Measurements from ENCODE around the gene SMPDL3A. TPM values are rescaled to one million over a fixed set of nuclear protein-coding genes. Genes with fewer than 3 reads are reported as not detected.
"Not testable (repeated sequence)": the region's sequence is repeated elsewhere in the genome, so short reads cannot be mapped to it uniquely, and the experiment has no call there.

Gene SMPDL3A
- total RNA-seq, 4 donors from 2014 or later: 82.5 to 111 (median 91.8) TPM

DNA sequence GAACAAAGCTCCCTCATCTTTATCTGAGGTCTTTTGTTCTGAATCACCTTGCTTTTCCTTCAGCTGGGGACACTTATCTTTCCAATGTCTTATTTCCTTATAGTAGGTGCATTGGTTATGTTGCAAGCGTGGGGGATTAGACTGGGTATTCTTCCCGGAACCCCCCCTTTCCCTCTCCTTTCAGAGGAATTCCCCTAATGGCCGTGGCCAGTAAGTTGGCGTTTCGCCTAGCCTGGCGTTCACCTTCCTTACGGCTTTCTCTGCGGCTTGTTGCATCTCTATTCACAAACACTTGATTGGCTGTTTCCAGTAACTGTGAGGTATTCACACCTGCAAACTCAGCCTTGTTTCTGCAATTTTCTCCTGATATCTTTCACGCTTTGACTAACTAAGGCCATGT lies 42.4 kb upstream of the SMPDL3A start:
- no peaks in the 10 kb centered on the region for H3K27me3 ChIP-seq
- no peaks in the 10 kb centered on the region for H3K36me3 ChIP-seq
- no peaks in the 10 kb centered on the region for H3K4me1 ChIP-seq
- H3K9me3 ChIP-seq: no peaks in the 10 kb centered on the region
- 93% methylated on average over 9 of the region's 9 CpGs for WGBS
- no peak for TF ChIP-seq POLR2A (IDR thresholded peaks at IDR 0.05)
- no peak for TF ChIP-seq EP300 (IDR thresholded peaks at IDR 0.05)
- TF ChIP-seq, protein P1, sequence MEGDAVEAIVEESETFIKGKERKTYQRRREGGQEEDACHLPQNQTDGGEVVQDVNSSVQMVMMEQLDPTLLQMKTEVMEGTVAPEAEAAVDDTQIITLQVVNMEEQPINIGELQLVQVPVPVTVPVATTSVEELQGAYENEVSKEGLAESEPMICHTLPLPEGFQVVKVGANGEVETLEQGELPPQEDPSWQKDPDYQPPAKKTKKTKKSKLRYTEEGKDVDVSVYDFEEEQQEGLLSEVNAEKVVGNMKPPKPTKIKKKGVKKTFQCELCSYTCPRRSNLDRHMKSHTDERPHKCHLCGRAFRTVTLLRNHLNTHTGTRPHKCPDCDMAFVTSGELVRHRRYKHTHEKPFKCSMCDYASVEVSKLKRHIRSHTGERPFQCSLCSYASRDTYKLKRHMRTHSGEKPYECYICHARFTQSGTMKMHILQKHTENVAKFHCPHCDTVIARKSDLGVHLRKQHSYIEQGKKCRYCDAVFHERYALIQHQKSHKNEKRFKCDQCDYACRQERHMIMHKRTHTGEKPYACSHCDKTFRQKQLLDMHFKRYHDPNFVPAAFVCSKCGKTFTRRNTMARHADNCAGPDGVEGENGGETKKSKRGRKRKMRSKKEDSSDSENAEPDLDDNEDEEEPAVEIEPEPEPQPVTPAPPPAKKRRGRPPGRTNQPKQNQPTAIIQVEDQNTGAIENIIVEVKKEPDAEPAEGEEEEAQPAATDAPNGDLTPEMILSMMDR (IDR thresholded peaks at IDR 0.05): no peak
- TF ChIP-seq POLR2AphosphoS5 (IDR thresholded peaks at IDR 0.05): no peak
- H3K4me3 ChIP-seq: no peak overlapping the region
- no peak for DNase-seq (ENCODE audit: low spot score in 2 of 2)
- H3K27ac ChIP-seq: no peak overlapping the region

GRCh38 chr6:122747573-122747972 lies 41.5 kb upstream of the SMPDL3A start:
- H3K4me1 ChIP-seq: no peaks in the 10 kb centered on the region
- 87% methylated on average over 10 of the region's 10 CpGs for WGBS
- no peak for TF ChIP-seq POLR2AphosphoS5 (IDR thresholded peaks at IDR 0.05)
- TF ChIP-seq POLR2A (IDR thresholded peaks at IDR 0.05): no peak
- TF ChIP-seq EP300 (IDR thresholded peaks at IDR 0.05): no peak
- TF ChIP-seq, protein P1 (IDR thresholded peaks at IDR 0.05): no peak
- no peaks in the 10 kb centered on the region for H3K36me3 ChIP-seq
- H3K27ac ChIP-seq: no peak overlapping the region
- no peak for DNase-seq (ENCODE audit: low spot score in 2 of 2)
- H3K9me3 ChIP-seq: no peaks in the 10 kb centered on the region
- H3K4me3 ChIP-seq: no peak overlapping the region
- H3K27me3 ChIP-seq: no peaks in the 10 kb centered on the region

- H3K4me1 ChIP-seq; H3K36me3 ChIP-seq; H3K4me3 ChIP-seq; H3K27me3 ChIP-seq; H3K9me3 ChIP-seq; H3K27ac ChIP-seq; DNase-seq (ENCODE audit: low spot score in 2 of 2): not testable (repeated sequence)
- 40% methylated on average over 5 of the region's 5 CpGs for WGBS
These were observed 40.1 kb upstream of the SMPDL3A start for GRCh38 chr6:122748945-122749344.

GRCh38 chr6:122749451-122750050 lies 39.5 kb upstream of the SMPDL3A start:
- no peaks in the 10 kb centered on the region for H3K36me3 ChIP-seq
- no peak overlapping the region for H3K4me3 ChIP-seq
- no peaks in the 10 kb centered on the region for H3K4me1 ChIP-seq
- H3K27me3 ChIP-seq: no peaks in the 10 kb centered on the region
- no peak overlapping the region for H3K27ac ChIP-seq
- TF ChIP-seq, protein P1 (IDR thresholded peaks at IDR 0.05): no peak
- TF ChIP-seq POLR2A (IDR thresholded peaks at IDR 0.05) (no peak), EP300 (IDR thresholded peaks at IDR 0.05) (no peak), POLR2AphosphoS5 (IDR thresholded peaks at IDR 0.05) (no peak)
- no peaks in the 10 kb centered on the region for H3K9me3 ChIP-seq
- DNase-seq (ENCODE audit: low spot score in 2 of 2): no peak
- 85% methylated on average over 4 of the region's 4 CpGs for WGBS

DNA sequence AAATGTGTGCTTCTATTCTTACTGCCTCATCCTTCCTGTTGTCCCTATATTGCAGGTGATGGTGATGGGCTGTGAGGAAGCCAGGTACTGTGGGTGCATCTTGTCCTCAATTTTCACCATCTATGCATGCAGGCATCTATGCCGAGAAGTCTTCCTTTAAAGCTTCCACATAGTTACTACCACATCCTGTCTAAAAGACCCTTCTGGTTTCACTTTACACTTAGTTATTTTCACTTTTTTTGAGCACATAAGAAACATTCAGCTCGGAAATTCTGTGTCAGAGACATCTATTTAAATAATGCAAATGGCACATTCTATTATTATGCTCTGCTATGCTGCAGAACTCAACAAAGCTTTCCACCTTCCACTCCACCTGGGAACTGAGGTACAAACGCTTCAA lies 37.7 kb upstream of the SMPDL3A start:
- no peak for DNase-seq (ENCODE audit: low spot score in 2 of 2)
- Histone ChIP-seq H3K36me3 (no peaks in the 10 kb centered on the region), H3K9me3 (no peaks in the 10 kb centered on the region), H3K4me1 (peaks cover 5% of the 10 kb centered on the region), H3K27ac (no peak overlapping the region), H3K4me3 (no peak overlapping the region), H3K27me3 (no peaks in the 10 kb centered on the region)
- no peak for TF ChIP-seq POLR2AphosphoS5 (IDR thresholded peaks at IDR 0.05)
- TF ChIP-seq EP300 (IDR thresholded peaks at IDR 0.05): no peak
- TF ChIP-seq, protein P1 (IDR thresholded peaks at IDR 0.05): no peak
- no peak for TF ChIP-seq POLR2A (IDR thresholded peaks at IDR 0.05)
- 60% methylated on average over 3 of the region's 3 CpGs for WGBS

- Histone ChIP-seq H3K4me1 (peaks cover 5% of the 10 kb centered on the region), H3K4me3 (no peak overlapping the region), H3K27me3 (no peaks in the 10 kb centered on the region), H3K36me3 (no peaks in the 10 kb centered on the region), H3K27ac (no peak overlapping the region), H3K9me3 (no peaks in the 10 kb centered on the region)
- TF ChIP-seq, protein P1 (IDR thresholded peaks at IDR 0.05): no peak
- TF ChIP-seq POLR2AphosphoS5 (IDR thresholded peaks at IDR 0.05) (no peak), EP300 (IDR thresholded peaks at IDR 0.05) (no peak), POLR2A (IDR thresholded peaks at IDR 0.05) (no peak)
- DNase-seq (ENCODE audit: low spot score in 2 of 2): no peak
- 87% methylated on average over 1 of the region's 1 CpG for WGBS
These were observed 36.6 kb upstream of the SMPDL3A start for GRCh38 chr6:122752459-122752858.
